GM10266 (cell line): ENCODE data around the gene TTC7B.
A peak's percentile ranks its signal among the peaks of the same experiment; 100 is the strongest.

Source experiments
- DNase-seq: peaks from one replicate; pipeline ENCODE4 v3.0.0; 2012; ENCODE audit errors: extremely low spot score
- TF ChIP-seq, protein P1 (sequence below): IDR thresholded peaks from 2 replicates; pipeline ENCODE4 v1.5.1; 2012; ENCODE audit warnings: mild to moderate bottlenecking, low read depth; ENCODE audit not compliant: control insufficient read depth, insufficient read depth; ENCODE audit errors: missing control alignments

The TTC7B gene

DNA sequence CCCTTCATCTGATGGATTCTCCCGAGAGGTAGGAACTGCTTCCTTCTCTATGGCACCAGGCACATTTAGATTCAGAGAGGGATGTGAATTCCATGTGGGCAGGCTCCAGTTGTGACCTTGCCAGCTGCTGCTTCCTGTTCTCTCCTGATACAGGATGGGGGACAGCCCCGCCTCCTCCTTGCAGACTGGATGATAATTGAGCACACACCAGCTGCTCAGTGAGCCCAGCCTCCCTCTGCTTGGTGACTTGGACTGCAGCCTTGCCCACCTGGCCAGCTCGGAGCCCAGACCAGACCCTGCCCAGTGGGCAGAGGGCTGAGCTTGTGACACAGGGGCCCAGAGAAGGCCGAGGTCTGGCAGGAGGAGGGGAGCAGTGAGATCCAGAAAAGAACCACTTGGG is 329.2 kb downstream of the TTC7B start:
- DNase-seq: peak; percentile 2
- TF ChIP-seq, protein P1, sequence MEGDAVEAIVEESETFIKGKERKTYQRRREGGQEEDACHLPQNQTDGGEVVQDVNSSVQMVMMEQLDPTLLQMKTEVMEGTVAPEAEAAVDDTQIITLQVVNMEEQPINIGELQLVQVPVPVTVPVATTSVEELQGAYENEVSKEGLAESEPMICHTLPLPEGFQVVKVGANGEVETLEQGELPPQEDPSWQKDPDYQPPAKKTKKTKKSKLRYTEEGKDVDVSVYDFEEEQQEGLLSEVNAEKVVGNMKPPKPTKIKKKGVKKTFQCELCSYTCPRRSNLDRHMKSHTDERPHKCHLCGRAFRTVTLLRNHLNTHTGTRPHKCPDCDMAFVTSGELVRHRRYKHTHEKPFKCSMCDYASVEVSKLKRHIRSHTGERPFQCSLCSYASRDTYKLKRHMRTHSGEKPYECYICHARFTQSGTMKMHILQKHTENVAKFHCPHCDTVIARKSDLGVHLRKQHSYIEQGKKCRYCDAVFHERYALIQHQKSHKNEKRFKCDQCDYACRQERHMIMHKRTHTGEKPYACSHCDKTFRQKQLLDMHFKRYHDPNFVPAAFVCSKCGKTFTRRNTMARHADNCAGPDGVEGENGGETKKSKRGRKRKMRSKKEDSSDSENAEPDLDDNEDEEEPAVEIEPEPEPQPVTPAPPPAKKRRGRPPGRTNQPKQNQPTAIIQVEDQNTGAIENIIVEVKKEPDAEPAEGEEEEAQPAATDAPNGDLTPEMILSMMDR: no peak

DNA sequence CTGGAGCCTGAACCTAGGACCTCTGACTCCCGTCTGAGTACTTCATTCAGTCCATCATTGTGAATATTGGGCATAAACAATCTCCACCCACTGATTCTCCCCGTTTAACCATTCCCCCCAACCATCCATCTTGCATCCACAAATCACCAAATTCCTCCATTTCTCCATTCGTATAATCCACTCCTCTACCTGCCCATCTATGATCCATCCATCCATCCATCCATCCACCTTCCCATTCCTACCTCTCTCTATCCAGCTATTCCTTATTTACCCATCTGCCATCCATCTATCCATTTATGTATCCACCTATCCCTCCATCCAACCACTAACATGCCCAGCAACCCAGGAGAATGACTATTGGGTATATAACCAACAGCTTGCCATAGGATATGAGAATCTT is 331.9 kb downstream of the TTC7B start:
- TF ChIP-seq, protein P1: no peak
- DNase-seq: no peak

DNA sequence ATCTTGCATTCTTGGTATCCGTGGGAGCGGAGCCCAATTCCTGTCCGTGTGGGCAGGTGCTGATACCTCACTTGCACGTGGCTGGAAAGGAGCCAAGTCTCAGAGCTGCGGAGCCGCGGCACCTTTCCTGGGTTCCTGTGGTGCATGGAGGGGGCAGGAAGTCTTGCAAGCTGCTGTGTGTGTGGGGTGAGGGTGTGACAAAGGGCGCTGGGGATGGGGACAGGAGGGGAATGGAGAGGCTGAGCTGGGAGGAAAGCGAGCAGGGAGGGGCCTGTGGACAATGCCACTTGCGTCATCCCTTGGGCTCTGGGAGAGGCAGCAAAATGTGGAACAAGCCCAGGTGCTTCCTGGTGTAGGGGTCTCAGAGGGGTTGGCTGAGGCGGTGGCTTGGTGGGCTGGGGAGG is 332.7 kb downstream of the TTC7B start:
- peak; percentile 2 for DNase-seq

DNA sequence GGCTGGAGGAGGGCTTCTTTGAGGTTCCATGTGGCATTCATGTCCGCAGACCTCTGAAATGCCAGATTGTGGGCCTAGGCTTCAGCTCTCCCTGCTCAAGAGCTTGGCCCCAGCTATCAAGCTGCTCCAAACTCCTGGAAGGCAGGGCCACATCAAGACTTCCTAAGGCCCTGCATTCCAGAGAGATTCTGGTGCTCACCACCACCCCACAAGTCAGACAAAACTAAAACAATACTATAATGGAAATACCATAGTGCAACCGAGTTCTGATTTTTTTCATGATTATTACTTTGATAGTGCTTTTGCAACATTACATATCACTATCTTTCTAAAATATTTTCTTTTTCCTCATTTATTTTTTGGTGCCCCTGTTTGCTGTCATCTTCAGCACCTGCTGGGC is 333.1 kb downstream of the TTC7B start:
- TF ChIP-seq, protein P1: no peak
- DNase-seq: no peak

More for the DNA sequence above, 332.7 kb downstream of the TTC7B start:
- TF ChIP-seq, protein P1: no peak

DNA sequence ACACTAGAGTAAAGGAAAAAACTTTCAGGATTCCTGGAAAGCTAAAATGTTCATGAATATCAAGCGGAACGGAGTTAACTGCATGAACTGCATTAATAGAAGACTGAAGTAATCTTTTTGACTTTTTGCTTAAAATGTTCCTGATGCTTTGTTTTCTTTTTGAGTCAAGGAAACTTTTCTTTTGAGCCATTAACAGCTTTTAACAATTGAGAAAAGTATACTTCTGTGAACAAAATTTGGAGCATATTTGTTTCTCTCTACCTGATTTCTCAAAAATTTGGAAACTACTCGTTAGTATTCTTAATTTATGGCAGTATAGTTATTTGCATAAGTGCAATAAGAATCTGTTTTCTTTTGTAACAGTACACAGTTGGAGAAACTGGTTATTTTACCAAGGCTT is 340.9 kb downstream of the TTC7B start:
- TF ChIP-seq, protein P1: no peak
- no peak for DNase-seq
